ENCODE data around the gene ZNF488.
A peak's percentile ranks its signal among the peaks of the same experiment; 100 is the strongest.

The ZNF488 gene

DNA sequence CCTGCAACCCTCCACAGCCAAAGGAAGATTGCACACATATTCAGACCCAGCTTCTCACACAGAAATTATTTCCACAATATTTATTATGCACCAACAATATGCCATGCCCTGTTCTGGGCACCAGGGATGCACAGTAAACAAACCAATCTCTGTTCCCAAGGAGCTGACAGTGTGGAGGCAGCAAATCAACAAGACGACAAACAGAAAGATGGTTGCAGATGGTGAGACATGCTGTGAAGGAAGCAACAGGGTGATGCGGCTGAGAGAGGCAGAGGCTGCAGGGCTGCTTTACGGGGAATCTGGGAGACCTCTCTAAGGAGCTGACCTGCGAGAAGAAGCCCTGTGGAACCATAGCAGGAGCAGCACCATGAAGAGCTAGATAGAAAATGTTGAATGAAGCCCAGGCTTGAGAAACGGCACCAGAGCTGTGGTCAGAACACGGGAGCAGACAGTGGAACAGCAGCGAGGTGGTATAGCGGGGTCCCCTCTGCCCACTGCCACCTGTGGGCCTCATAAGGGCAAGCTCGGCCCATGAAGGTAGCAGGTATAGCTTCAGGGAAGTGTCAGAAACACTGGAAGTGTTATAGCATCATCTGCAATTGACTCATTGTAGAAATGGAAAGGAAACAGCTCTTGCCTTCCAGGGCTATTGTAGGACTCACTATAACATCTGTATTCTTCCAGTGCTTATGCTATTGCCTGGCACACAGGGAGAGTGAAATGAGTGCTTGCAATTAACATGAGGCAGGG lies 18.5 kb downstream of the ZNF488 start:
- DNase-seq = no peak

DNA sequence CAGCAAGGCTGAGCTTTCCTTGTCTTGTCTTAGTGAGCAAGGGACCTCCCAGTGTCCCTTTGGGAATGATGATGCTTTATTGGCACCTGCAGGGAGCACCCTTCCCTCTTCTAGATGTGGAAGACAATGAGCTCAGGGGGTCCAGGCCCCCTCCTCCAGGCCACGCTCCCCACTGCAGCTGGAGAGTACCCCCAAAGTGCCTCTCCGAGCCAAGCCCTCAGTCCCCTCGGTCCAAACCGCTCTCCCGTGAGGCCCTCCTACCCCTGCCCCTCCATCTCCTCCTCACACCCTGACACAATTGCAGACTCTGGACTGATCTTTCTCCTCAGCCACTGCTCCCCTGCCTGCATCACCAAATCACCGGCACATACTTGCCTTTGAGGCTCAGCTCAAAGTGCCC lies 19.2 kb downstream of the ZNF488 start:
- DNase-seq = no peak

DNA sequence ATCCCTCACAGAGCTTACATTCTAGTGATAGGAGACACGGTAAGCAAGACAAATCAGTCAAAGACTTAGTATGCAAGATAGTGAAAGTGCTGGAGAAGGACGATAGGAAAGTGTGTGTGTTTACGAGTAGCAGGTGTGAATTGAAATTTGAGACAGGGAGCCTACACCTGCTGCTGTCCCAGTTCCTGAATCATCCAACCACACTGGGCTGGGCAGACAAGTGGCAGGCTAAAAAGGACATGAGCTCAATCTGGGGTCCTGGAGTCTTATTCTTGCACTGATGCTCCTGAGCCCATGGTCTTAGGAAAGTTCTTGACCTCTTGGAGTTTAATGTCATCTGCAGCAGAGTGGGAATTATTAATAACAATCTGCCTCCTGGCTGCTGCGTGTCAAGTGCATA lies 19.7 kb downstream of the ZNF488 start:
- no peak for DNase-seq

DNA sequence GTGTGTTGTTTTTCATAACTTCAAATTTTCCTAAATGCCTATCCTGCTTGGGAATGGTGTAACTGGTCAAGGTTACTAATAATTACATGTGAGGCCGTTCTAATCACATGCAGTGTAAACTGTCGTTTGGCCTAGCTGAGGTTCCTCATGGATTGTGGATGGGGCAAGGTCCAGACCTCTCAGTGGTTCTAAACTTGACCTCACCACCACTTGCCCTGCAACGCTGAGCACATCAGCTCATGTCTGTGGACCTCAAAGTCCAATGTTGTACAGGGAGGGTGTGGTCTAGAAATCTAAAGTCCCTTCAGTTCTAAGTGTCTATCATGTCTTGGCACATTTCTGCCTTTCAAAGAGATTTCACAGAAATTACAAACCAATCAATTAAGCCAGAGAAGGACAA lies 20.3 kb downstream of the ZNF488 start:
- DNase-seq = no peak

DNA sequence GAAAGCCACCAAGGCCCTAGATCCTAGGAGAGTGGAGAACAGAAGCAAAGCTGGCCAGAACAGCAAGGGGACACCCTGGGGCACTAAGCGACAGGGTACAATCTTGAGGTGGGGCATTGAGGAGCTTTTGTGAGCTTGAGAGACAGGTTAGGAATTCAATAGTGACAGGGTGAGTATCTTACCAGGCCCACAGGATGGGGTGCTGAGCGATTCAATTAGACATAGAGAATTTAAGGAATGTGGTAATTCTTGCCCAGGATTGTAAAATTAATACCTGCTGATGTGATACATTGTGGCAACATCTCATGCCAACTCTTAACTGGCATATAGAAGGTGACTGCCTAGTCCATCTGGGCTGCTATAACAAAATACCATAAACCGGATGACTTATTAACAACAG lies 21.9 kb downstream of the ZNF488 start:
- DNase-seq = no peak

DNA sequence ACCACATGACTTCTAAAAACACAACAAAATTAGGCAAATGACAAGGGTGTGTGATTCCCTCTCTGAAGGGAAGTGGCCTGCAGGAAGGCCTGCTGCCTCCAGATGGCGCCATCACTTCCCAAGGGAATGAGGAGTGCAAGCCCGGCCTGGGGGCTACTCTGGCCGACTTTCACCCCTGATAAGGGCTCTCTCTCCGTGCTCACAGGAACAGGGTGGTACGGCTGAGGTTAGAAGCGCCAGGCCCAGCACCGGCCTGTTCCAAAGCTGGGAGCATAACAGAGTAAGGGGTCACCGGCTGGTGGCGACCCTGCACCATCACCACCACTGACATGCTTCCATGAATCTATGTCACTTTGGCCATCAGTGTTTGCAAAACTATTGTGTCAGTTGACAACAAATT lies 22.8 kb downstream of the ZNF488 start:
- peak; percentile 27 for DNase-seq

DNA sequence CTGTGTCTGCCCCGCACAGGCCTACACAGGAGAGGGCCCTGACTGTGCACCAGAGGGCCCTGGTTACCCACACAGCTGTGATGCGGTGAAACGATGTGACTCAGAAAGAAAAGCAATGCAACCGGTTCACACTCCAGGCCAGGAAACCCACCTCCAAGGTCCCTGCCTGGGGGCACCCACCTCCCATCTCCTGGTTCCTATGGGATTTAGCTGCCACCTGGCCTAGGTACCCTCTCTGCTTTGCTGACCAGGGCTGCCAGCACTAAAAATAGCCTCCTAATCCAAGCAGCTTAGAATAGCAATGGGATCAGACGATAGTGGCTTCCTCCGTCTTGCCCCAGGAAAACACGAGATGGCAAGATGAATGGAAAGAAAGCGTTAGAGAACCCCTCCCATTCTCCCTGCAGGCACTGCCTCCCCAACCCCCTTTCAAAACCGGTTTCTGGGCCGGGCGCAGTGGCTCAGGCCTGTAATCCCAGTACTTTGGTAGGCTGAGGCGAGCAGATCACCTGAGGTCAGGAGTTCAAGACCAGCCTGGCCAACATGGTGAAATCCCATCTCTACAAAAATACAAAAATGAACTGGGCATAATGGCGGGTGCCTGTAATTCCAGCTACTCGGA lies 23.6 kb downstream of the ZNF488 start:
- DNase-seq = no peak

DNA sequence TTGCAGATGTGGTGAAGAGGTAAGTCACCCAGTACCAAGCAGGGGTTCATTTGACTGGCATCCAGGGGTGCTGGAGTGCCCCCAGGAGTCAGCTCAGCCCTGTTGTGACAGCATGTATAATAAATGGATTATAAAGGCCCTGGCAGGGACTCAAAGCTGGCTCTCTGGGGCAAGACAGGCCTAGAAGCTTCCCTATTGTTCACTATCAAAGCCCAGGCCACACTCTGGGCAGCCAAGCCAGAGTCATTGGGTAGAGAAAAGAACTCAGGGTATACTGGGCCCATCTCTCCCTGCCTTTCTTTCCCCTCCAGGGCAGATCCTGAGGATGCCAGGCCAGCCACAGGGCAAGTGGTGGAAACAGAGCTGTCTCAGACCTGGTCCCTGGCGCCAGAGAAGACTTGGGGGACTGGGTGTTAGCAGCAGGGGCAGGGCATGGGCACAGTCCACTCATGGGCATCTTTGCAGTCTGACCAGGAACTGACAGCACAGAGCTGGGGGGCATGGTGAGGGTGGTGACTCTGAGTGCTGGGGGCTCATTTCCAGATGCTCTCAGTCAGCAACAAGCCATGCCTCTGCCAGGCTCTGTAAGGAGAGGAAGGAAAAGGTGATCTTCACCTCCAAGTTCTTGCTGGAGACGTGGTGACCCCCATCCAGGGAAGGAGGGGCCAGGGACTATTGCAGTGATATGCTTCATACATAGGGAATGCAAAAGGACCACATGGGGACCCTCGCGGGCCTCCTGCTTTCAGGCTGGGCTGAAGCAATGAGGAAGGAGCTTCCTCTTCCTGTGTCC lies 24.3 kb downstream of the ZNF488 start:
- no peak for DNase-seq

DNA sequence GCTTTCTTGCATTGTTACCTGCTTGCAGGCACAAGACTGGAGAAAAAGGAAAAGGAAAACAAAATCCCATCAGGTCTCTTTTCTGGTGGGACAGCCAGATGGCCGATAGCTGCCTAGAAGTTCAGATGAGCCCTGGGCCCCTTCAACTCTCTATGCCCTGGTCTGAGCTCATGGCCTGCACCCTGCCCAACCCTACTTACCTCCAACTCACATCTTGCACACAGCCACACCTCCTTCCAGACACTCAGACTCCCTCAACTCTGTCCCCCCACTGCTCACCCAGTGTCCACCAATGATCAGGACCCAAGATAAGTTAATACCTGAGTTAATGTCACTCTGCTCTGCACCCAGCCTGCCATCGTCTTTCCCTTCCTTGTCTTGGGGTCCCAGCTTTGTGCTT lies 25.0 kb downstream of the ZNF488 start:
- no peak for DNase-seq

DNA sequence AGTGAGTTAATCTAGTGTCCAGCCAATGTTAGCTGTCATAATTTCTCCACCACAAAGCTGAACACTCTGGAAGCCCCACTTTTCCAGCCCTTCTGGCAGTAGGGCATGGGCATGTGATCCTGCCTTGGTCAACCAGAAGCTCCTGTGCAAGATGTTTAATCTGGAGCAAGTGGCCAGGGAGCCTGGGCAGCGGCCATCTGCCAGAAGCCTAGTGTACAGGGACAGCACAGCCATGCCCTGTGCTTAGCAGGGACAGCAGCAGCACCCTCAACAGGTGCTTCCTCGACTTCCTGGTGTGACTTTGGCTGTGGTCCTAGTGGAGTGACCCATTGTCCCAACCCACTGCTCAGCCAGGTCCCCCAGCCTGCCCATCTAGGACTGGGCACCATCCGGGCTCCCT lies 25.6 kb downstream of the ZNF488 start:
- no peak for DNase-seq

DNA sequence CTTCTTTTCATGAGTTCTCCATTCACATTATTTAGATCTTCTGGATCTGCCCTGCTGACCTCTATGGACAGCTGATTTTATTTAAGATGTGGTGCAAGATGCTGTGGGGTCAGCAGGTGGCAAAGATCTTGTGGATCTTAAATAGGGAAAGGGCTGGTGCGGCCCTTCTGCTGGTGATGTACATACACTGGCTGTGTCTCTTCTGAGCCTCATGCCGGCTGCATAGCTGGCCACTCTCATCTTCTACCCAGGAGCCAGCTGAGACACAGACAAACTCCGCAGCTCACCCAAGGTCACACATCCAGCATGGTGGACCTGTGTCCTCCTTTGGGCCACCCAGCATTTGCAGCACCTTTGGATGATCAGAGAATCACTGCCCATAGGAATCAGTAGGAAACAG lies 26.2 kb downstream of the ZNF488 start:
- DNase-seq = no peak

DNA sequence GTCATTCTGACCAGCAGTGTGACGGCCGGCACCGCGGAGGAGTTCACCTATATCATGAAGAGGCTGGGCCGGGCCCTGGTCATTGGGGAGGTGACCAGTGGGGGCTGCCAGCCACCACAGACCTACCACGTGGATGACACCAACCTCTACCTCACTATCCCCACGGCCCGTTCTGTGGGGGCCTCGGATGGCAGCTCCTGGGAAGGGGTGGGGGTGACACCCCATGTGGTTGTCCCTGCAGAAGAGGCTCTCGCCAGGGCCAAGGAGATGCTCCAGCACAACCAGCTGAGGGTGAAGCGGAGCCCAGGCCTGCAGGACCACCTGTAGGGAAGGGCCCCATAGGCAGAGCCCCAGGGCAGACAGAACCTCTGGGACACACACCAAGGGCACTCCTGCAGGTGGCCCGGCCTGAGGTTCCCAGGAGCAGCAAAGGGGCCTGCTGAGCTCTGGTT lies 26.9 kb downstream of the ZNF488 start:
- no peak for DNase-seq

DNA sequence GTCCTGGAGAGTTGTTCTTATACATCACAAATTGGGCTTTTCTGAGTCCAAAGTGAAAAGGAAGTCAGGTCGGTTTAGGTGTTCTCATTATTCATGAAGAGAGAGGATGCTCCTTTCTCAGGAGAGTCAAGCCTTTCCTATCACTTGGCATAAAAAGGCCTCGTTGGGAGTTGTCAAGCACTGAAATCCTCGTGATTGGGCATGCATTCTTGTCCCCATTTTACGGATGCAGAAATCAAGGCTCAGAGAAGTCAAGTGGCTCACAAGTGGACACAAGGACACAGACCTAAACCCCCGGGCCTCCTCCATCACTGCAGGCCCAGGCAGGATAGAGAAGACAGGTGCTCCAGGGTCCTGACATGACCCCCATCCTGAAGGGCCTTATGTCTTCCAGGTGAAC lies 27.4 kb downstream of the ZNF488 start:
- DNase-seq = no peak

DNA sequence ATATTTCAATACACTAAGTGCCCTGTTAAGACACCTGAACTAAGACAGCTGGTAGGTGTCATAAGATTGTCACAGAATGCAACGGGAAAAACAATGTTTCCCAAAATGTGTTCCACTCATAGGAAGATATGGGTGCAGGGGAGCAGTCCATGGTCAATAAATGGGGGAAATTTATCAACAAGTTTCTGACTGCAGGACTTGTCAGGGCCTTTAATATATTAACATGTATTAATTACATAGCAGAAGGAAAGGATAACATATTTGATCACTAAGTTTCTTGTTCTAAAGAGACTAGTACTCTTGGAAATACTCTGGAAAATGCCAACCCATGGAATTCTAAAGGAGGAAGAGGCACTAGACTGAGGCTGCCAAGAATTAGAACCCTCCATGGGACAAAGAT lies 29.2 kb downstream of the ZNF488 start:
- DNase-seq = no peak

DNA sequence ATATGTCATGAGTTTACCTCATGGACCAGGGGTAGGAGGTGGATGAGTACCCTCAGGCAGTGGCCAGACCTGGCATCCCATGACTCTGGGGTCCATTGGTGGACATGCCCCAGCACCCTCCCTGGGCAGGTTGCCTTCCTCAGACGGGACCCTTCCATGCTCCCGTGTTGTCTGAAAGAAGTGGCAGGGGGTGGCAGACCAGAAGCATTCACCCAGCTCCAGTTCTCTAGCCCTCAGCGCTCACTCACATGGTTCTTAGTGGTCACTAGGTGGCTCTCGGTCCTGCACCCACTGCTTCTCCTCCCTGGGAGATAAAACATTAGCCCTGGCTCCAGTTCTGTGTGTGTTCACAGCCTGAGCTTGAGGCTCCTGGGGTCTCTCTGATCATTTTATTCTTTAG lies 29.9 kb downstream of the ZNF488 start:
- no peak for DNase-seq

DNA sequence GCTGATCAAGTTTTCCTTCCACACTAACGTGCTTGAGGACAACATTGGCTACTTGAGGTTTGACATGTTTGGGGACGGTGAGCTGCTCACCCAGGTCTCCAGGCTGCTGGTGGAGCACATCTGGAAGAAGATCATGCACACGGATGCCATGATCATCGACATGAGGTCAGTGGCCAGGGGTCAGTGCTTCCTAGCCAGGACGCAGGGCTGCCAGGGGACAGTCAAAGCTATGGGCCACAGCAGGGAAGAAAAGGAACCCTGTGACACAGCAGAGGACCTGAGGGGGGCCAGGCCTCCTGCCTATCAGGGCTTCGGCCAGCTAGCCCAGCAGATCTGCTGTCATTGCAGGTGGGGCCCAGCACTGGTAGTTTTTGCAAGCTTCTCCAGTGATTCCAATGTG lies 30.7 kb downstream of the ZNF488 start:
- no peak for DNase-seq

DNA sequence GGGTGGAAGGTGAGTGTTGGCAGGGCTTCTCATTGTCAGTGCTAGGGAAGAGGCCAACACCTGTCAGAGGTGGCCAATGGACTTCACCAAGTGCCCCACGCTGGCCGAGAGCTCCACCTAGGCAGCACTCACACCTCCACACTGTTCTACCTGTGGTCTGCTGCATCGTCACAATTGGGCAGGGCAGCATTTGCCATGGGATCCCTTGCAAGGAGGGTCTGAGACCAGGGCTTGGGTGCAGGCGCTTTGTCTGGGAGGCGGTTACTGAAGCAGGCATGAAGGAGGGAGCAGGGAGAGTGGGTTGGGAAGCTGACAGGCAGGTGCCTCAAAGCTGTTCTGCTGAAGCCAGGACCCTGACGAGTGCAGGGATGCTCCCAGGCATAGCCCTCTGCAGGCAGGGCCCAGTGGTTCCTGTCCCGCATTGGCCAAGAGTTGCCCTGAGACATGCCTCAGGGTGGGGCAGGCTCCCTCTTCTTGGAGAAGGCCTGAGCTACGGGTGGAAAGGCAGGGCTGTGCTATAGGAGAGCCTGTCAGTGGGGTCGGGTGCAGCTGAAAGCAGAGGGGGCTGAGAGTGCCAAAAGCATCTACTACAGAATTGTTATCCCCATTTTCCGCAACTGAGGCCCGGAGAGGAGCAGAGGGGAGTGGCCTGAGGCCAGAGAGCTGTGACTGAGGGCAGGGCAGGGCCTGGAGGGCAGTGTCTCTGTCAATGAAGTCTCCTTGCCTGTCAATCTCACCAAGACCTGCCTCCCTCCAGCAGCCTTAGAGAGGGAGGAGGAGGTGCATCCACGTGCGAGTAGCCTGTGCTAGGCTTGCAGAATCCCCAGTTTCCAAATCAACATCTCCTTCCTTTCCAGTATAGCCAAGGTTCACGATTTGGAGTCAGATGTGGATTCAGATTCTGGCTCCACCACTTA lies 31.9 kb downstream of the ZNF488 start:
- DNase-seq = no peak

DNA sequence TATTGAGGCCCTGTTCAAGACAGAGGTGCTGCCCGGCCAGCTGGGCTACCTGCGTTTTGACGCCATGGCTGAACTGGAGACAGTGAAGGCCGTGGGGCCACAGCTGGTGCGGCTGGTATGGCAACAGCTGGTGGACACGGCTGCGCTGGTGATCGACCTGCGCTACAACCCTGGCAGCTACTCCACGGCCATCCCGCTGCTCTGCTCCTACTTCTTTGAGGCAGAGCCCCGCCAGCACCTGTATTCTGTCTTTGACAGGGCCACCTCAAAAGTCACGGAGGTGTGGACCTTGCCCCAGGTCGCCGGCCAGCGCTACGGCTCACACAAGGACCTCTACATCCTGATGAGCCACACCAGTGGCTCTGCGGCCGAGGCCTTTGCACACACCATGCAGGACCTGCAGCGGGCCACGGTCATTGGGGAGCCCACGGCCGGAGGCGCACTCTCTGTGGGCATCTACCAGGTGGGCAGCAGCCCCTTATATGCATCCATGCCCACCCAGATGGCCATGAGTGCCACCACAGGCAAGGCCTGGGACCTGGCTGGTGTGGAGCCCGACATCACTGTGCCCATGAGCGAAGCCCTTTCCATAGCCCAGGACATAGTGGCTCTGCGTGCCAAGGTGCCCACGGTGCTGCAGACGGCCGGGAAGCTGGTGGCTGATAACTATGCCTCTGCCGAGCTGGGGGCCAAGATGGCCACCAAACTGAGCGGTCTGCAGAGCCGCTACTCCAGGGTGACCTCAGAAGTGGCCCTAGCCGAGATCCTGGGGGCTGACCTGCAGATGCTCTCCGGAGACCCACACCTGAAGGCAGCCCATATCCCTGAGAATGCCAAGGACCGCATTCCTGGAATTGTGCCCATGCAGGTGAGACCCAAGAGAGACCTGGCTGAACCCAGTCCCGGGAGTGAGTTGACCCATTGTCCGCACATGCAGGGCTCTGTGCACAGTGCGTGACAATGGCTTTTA lies 33.1 kb downstream of the ZNF488 start:
- DNase-seq = no peak

DNA sequence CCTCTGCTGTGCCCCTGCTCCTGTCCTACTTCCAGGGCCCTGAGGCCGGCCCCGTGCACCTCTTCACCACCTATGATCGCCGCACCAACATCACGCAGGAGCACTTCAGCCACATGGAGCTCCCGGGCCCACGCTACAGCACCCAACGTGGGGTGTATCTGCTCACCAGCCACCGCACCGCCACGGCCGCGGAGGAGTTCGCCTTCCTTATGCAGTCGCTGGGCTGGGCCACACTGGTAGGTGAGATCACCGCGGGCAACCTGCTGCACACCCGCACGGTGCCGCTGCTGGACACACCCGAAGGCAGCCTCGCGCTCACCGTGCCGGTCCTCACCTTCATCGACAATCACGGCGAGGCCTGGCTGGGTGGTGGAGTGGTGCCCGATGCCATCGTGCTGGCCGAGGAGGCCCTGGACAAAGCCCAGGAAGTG lies 34.1 kb downstream of the ZNF488 start:
- DNase-seq = no peak

DNA sequence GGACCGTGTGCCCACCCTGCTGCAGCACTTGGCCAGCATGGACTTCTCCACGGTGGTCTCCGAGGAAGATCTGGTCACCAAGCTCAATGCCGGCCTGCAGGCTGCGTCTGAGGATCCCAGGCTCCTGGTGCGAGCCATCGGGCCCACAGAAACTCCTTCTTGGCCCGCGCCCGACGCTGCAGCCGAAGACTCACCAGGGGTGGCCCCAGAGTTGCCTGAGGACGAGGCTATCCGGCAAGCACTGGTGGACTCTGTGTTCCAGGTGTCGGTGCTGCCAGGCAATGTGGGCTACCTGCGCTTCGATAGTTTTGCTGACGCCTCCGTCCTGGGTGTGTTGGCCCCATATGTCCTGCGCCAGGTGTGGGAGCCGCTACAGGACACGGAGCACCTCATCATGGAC lies 34.6 kb downstream of the ZNF488 start:
- no peak for DNase-seq
